Mucosa of stomach (tissue), 1 donor: ENCODE results near the gene LPP.
"Not testable (repeated sequence)": the region's sequence is repeated elsewhere in the genome, so short reads cannot be mapped to it uniquely, and the experiment has no call there.

ENCODE experiments used
- H3K27me3 ChIP-seq: one replicate; pipeline ENCODE4 v1.7.0; 2013; ENCODE audit warnings: mild to moderate bottlenecking, low read length; ENCODE audit not compliant: control insufficient read depth, insufficient read depth
- H3K36me3 ChIP-seq: one replicate; pipeline ENCODE4 v1.7.0; 2013; ENCODE audit warnings: low read length; ENCODE audit not compliant: control insufficient read depth, insufficient read depth
- H3K4me1 ChIP-seq: one replicate; pipeline ENCODE4 v1.7.0; 2013; ENCODE audit warnings: mild to moderate bottlenecking, low read length; ENCODE audit not compliant: control insufficient read depth, insufficient read depth
- H3K4me3 ChIP-seq: one replicate; pipeline ENCODE4 v1.7.0; 2013; ENCODE audit warnings: low read length
- H3K9ac ChIP-seq: one replicate; pipeline ENCODE4 v1.7.0; 2013; ENCODE audit warnings: mild to moderate bottlenecking, low read length, moderate library complexity
- H3K9me3 ChIP-seq: one replicate; pipeline ENCODE4 v1.7.0; 2013; ENCODE audit warnings: mild to moderate bottlenecking, low read length, moderate library complexity; ENCODE audit not compliant: control insufficient read depth
- donor health status: Pancreatic carcinoma.

Gene LPP

DNA sequence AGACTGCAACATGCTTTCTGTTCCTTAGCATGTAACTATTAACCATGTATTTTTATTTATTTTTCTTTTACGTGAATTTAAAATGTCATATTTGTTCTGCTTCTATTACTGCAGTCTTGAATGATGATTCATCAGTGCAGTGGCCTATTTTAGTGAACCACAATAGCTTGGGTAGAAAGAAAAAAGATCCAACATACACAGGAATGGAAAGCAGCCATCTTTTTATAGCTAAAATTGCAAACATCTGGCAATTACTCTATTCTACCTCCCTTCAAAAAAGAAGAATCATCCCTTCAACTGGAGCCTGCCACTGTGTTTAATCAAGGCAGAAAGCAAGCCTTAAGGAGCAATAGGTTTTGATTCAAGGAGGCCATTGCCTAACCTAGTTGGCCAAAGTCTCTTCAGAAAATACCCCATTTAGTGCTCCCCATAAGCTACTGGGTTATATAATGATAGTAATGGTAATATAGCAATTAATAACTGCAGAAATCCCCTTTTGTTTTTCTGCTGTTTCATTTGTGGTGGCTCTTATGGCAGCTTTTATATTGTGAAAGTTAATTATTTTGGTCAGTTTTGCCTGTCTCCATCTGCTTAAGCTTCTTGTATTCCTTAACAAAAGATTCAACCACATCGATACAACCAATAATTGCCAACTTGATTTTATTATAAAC is 267.3 kb downstream of the LPP start:
- no peaks in the 10 kb centered on the region for H3K27me3 ChIP-seq
- H3K36me3 ChIP-seq, result no peaks in the 10 kb centered on the region
- H3K9me3 ChIP-seq, result no peaks in the 10 kb centered on the region
- H3K9ac ChIP-seq, result no peak overlapping the region
- no peaks in the 10 kb centered on the region for H3K4me1 ChIP-seq
- H3K4me3 ChIP-seq, result no peak overlapping the region

DNA sequence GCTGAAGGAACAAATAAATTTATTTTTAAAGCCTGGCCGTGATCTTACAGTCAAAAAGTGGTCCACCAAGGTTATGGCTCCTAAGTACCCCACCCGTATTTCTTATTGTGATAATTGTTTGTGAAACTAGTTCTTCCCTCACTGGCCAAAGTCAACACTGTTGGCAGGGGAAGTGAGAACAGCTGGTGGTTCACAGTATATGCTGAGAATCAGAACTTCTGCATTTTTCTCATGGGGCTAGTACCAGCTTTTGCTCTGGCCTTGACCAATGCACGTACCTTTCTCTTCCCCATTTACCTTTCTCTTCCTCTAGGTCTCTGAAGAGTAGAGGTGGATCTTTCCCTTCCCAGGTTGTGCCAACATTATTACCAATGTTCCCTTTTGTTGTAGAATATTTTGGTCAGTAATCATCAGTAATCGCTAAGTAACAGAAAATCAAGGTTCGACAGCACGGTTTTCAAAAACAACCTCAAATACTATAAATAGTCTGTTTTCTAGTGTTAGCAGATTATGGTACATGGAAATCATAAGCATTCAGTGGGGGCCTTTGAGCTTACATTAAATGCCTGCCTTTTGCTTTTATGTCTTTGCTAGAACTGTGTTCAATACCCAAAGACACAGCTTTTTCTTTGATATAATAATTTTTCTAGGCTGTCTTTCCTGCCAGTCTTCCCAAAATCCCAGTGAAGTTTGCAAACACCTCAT is 268.0 kb downstream of the LPP start:
- no peaks in the 10 kb centered on the region for H3K4me1 ChIP-seq
- H3K36me3 ChIP-seq, result no peaks in the 10 kb centered on the region
- H3K27me3 ChIP-seq, result no peaks in the 10 kb centered on the region
- no peak overlapping the region for H3K9ac ChIP-seq
- H3K9me3 ChIP-seq, result no peaks in the 10 kb centered on the region
- H3K4me3 ChIP-seq, result no peak overlapping the region

DNA sequence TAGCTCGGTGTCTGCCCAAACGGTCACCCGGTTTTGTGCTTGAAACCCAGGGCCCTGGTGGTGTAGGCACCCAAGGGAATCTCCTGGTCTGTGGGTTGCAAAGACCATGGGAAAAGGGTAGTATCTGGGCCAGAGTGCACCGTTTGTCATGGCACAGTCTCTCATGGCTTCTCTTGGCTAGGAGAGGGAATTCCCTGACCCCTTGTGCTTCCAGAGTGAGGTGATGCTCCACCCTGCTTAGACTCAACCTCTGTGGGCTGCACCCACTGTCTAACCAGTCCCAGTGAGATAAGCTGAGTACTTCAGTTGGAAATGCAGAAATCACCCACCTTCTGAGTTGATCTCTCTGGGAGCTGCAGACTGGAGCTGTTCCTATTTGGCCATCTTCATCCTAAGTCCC is 274.0 kb downstream of the LPP start:
- H3K4me1 ChIP-seq, H3K9ac ChIP-seq, H3K27me3 ChIP-seq, H3K9me3 ChIP-seq, H3K4me3 ChIP-seq, H3K36me3 ChIP-seq: not testable (repeated sequence)

DNA sequence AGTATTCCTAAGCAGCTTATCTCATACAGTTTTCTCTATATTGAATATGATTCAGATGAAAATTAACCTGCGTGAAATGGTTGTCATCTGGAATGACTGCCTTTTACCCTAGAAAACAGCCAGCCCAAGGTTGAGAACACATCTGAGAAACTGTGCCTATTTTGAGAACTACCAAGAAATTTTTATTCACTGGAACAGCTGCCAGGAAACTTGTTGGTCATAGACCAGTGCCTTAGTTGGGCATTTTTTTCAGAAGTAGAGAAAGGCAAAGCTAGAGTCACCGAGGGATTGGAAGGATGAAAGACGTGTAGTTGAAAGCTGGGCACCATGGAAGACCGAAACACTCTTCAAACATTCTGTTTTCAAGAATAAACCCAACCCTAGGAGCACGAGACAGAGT is 277.1 kb downstream of the LPP start:
- Histone ChIP-seq H3K36me3 (no peaks in the 10 kb centered on the region), H3K4me1 (peaks cover 21% of the 10 kb centered on the region), H3K4me3 (no peak overlapping the region), H3K9me3 (no peaks in the 10 kb centered on the region), H3K27me3 (no peaks in the 10 kb centered on the region), H3K9ac (no peak overlapping the region)

DNA sequence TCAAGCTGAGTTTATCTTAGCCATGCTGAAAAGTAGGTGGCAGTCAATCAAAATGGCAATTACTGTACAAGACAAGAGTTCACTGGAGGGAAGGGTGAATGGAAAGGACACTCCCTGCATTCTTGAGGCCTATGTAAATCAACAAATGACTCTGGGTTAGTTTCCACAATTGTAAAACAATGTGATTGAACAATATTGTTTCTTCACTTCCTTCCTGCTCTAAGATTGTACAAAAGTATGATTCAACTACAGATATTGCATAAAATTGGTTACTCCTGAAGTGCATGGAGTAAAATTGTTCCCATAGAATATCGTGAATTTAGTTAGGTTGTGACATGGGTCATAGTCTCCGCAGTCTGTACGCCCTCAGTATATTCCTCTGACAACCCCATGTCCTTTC is 277.6 kb downstream of the LPP start:
- H3K36me3 ChIP-seq, result no peaks in the 10 kb centered on the region
- peaks cover 24% of the 10 kb centered on the region for H3K4me1 ChIP-seq
- no peak overlapping the region for H3K4me3 ChIP-seq
- H3K27me3 ChIP-seq, result no peaks in the 10 kb centered on the region
- H3K9me3 ChIP-seq, result no peaks in the 10 kb centered on the region
- H3K9ac ChIP-seq, result no peak overlapping the region

DNA sequence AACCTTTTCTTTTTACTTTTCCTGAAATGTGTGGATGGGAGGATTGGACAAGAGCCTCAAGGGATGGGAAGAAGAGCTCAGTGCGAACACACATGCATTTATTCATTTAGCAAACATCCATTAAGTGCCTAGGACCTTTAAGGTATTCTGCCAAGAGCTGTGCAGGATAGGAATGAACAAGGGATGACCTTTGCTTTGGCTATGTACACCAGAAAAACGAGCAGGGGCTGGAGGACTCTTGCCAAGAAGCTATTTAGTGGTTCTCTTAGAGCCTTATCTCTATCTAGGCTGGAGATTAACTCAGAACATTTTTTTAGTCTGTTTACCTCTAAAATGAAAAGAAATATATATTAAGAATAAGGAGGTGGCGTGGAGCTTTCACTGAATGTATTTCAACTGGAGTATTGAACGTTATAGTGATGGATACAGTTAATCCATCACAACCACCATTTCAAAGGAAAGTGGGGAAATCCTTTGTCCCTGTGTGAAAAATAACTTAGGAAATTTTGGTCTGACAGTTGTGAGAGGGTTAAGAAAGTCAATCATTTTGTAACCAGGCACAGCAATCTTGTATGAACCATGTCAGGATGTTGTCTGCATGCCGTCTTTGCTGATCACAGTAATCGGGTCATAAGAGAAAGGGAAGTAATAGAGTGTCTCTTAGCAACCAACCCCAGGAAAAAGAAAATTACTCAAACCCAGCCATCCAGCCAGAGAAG is 279.0 kb downstream of the LPP start:
- Histone ChIP-seq H3K9ac (no peak overlapping the region), H3K36me3 (no peaks in the 10 kb centered on the region), H3K4me1 (peaks cover 27% of the 10 kb centered on the region), H3K27me3 (no peaks in the 10 kb centered on the region), H3K4me3 (no peak overlapping the region), H3K9me3 (no peaks in the 10 kb centered on the region)

DNA sequence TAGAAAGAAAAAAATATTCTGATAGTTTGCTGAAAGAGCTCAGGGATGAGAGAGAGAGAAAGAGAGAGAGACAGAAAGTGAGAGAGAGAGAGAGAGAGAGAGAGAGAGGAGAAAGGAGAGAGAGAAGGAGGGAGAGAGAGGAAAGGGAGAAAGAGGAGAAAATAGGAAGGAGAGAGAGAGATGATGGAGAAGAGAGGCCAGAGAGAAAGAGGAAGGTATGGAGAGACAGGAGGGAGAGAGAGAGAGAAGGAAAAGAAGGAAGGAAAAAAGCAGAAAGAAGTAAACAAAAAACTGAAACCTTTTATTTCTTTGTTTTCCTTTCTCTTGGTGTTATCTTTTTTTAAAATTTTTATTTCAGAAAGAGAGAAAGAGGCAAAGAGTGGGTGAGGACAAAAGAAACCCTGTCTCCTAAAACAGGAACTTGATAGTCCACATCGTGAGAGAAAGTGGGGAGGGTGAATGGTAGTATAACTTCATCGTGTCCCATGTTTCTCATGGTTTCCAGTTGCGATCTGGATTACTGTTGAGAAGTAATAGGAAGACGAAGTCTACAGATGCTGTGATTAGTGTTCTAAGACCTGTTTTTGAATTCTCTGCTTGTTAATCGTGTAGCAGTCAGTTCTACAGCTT is 279.7 kb downstream of the LPP start:
- Histone ChIP-seq H3K9me3 (no peaks in the 10 kb centered on the region), H3K4me3 (no peak overlapping the region), H3K9ac (no peak overlapping the region), H3K36me3 (no peaks in the 10 kb centered on the region), H3K4me1 (peaks cover 25% of the 10 kb centered on the region), H3K27me3 (no peaks in the 10 kb centered on the region)

DNA sequence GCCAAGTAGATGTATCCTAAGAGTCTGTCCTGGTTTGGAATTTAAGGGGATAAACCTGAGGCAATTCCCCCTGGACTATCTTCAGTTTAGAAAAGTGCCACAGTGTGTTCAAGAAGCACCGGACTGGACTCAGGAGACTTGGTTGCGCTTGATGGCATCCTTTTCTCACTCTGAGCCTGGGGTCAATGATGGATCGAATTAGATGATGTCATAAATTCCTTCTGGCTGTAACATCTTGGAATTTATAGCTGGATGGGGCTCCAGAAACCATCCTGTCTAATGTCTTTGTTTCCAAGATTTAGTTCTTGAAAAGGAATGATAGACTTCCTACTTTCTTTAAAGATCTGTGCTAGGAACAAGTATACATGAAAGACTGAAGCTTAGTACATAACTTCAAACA is 280.6 kb downstream of the LPP start:
- Histone ChIP-seq H3K4me3 (no peak overlapping the region), H3K27me3 (no peaks in the 10 kb centered on the region), H3K9me3 (no peaks in the 10 kb centered on the region), H3K9ac (no peak overlapping the region), H3K4me1 (peaks cover 25% of the 10 kb centered on the region), H3K36me3 (no peaks in the 10 kb centered on the region)

DNA sequence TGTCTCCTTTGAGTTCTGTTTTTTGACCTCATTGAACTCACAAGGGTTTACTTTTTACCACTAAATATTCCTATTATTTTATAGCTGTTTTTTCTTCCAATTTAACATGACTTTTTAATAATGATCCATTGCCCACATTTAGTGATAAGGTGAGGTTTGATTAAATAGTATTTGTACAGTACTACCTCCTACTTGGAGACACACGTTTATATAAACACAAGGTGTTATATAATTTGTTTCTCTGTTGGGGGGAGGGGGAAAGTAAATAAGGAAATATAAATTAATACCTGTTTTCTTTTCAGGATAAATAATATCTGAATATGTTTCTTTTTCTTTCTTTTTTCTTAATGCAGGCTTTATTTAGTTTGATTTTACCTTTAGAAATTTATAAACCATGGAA is 281.3 kb downstream of the LPP start:
- H3K4me1 ChIP-seq, result peaks cover 29% of the 10 kb centered on the region
- no peak overlapping the region for H3K9ac ChIP-seq
- H3K27me3 ChIP-seq, result no peaks in the 10 kb centered on the region
- no peaks in the 10 kb centered on the region for H3K36me3 ChIP-seq
- H3K4me3 ChIP-seq, result no peak overlapping the region
- H3K9me3 ChIP-seq, result no peaks in the 10 kb centered on the region

DNA sequence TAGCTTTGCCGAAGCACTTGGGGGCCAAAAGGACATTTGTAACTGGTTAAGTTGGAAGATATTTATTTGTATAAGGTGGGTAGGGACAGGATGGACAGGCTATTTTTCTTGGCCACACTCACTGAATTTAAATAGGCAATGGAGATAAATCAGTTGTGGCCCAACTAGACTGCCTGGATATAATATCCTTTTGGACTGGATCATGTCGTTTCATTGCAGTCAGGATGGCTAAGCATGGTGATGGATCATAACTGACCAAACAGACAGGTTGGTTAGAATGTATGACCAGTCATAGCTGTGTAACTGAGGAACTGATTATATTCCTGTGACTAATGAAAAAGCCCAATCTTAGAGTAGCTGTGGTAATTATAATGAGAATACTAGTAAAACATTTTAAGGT is 284.0 kb downstream of the LPP start:
- Histone ChIP-seq H3K27me3 (no peaks in the 10 kb centered on the region), H3K4me3 (no peak overlapping the region), H3K4me1 (peaks cover 29% of the 10 kb centered on the region), H3K36me3 (no peaks in the 10 kb centered on the region), H3K9me3 (no peaks in the 10 kb centered on the region), H3K9ac (no peak overlapping the region)

DNA sequence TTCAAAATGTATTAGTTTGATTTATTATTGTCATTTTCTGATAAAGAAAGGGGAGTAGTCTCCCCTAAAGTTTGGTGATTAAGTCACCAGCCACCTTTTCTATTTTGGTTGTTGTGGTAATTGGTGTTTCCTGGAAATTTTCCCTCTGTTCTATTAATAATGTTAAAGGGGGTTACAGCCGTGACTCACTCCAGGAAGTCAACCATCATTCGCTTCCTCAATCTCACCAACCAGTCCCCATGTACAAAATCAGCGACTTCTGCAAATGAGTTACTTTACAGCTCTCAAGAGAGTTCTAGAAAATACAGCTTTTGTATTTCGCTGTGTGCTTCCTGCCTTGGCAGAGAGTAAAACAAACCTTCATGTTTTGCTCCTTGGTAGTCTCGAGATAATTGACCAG is 285.1 kb downstream of the LPP start:
- Histone ChIP-seq H3K36me3 (no peaks in the 10 kb centered on the region), H3K4me1 (peaks cover 29% of the 10 kb centered on the region), H3K27me3 (no peaks in the 10 kb centered on the region), H3K9me3 (no peaks in the 10 kb centered on the region), H3K9ac (no peak overlapping the region), H3K4me3 (no peak overlapping the region)

DNA sequence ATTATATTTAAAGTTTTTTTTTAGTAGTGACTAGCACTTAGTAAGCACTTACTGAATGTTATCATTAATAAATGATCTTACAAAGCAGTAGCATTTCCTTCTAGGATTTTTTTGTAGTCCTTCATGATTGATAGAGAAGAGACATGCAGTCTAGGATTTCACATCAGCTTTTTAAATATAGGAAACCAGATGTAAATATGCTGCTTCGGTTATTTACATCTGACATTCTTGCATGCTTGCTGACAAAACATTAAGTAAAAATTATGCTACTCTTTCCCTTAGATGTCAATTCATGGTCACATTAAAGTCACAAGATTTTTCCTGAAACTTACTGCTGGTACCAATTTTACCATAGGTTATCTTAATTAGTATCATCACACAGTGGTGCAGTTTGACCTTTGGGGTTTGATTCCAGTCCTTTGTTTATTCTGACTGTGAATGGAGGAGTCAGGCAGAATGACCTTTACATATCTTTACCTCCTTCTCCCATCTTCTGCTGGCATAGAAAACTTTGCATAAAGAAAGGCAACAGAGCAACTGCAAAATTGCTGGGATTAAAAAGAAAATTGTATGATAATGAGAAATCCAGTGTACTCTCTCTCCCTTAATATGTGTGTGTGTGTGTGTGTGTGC is 286.5 kb downstream of the LPP start:
- Histone ChIP-seq H3K9ac (no peak overlapping the region), H3K4me3 (no peak overlapping the region), H3K4me1 (peaks cover 18% of the 10 kb centered on the region), H3K36me3 (no peaks in the 10 kb centered on the region), H3K9me3 (no peaks in the 10 kb centered on the region), H3K27me3 (no peaks in the 10 kb centered on the region)
